ENCODE data around the gene NAA30. TPM values are rescaled to one million over a fixed set of nuclear protein-coding genes. Genes with fewer than 3 reads are reported as not detected.

Gene NAA30
- total and polyA plus RNA-seq, 2 of the 8 experiments (the other 6 are each of a cell fraction or from before 2014, with no cell fraction given), result 4.2 to 21.9 TPM

DNA sequence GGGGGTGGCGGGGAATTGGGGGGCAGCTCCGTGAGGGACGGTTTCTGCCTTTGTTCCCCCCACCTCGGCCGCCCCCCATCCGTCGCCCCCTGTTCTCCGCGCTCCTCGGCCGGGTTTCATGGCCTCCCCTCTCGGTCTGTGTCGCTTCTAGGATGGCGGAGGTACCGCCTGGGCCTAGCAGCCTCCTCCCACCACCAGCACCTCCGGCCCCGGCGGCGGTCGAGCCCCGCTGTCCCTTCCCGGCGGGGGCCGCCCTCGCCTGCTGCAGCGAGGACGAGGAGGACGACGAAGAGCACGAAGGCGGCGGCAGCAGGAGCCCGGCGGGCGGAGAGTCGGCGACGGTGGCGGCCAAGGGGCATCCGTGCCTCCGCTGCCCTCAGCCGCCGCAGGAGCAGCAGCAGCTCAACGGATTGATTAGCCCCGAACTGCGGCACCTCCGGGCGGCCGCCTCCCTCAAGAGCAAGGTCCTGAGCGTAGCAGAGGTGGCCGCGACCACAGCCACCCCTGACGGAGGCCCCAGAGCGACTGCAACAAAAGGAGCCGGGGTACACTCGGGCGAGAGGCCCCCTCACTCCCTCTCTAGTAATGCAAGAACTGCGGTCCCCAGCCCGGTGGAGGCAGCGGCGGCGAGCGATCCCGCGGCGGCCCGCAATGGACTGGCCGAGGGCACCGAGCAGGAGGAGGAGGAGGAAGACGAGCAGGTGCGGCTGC is 575 bp downstream of the NAA30 start (continued):
- no peak for TF ChIP-seq TEAD4 (IDR thresholded peaks at IDR 0.05; ENCODE audit: low read depth, low read length)
- TF ChIP-seq CBX5 (IDR thresholded peaks at IDR 0.05; ENCODE audit: low read depth, low read length), result no peak

All from H1 (cell line).